GM15510 (cell line): ENCODE results near the gene LCN6.

ENCODE experiments used
- POLR2A ChIP-seq: IDR thresholded peaks from 3 replicates; pipeline ENCODE4 v1.6.1; 2011; ENCODE audit warnings: borderline replicate concordance; ENCODE audit not compliant: insufficient read length; ENCODE audit errors: extremely low read depth

Gene LCN6

GRCh38 chr9:136748201-136748600 lies at the start of gene LCN6:
TSS of gene LCN6 (minus strand) at chr9:136748525. CDS start at chr9:136748483, 42 bp downstream.
- TF ChIP-seq POLR2A, result no peak

GRCh38 chr9:136796238-136796774 lies 48.0 kb upstream of the LCN6 start, which contains the start of gene CCDC183:
TSS of gene CCDC183 (plus strand) at chr9:136796338. CDS start at chr9:136796398, 60 bp downstream.
- TF ChIP-seq POLR2A, result no peak

- TF ChIP-seq POLR2A, result no peak
These were observed 46.6 kb upstream of the LCN6 start for GRCh38 chr9:136795000-136795348.

GRCh38 chr9:136794281-136794999 lies 46.1 kb upstream of the LCN6 start:
- no peak for TF ChIP-seq POLR2A

GRCh38 chr9:136793086-136793946 lies 45.0 kb upstream of the LCN6 start:
- TF ChIP-seq POLR2A, result no peak

GRCh38 chr9:136792321-136793085 lies 44.2 kb upstream of the LCN6 start:
- TF ChIP-seq POLR2A, result no peak

GRCh38 chr9:136791516-136792276 lies 43.4 kb upstream of the LCN6 start:
- TF ChIP-seq POLR2A, result no peak

GRCh38 chr9:136790640-136791515 lies 42.6 kb upstream of the LCN6 start, which contains the start of gene TMEM141:
TSS of gene TMEM141 (plus strand) at chr9:136791344. CDS start at chr9:136791371, 27 bp downstream.
- peak; percentile 84 for TF ChIP-seq POLR2A

GRCh38 chr9:136789523-136789937 lies 41.2 kb upstream of the LCN6 start:
- TF ChIP-seq POLR2A, result no peak

- no peak for TF ChIP-seq POLR2A
These were observed 39.5 kb upstream of the LCN6 start for GRCh38 chr9:136787690-136788400.

GRCh38 chr9:136786451-136786850 lies 38.1 kb upstream of the LCN6 start:
- no peak for TF ChIP-seq POLR2A

- no peak for TF ChIP-seq POLR2A
These were observed 36.7 kb upstream of the LCN6 start for GRCh38 chr9:136784997-136785361.

GRCh38 chr9:136784249-136784996 lies 36.1 kb upstream of the LCN6 start:
- TF ChIP-seq POLR2A, result no peak
